Neural progenitor cell (in vitro differentiated cells): ENCODE data around the gene TSHZ3. TPM values are rescaled to one million over a fixed set of nuclear protein-coding genes. Genes with fewer than 3 reads are reported as not detected.

Source experiments
- DNase-seq: peaks from one replicate; pipeline ENCODE4 v3.0.0-alpha.2; 2016; ENCODE audit warnings: low spot score
- H2AFZ ChIP-seq: fragments of 200-600 bp; sonication (generic); replicated peaks from 2 replicates; pipeline ENCODE4 v1.6.1; 2016; ENCODE audit warnings: antibody characterized with exemption
- H3F3A ChIP-seq: fragments of 200-600 bp; sonication (generic); 2 replicates; pipeline ENCODE4 v1.6.1; 2016; ENCODE audit warnings: antibody characterized with exemption, low read depth
- H3K27ac ChIP-seq: fragments of 200-600 bp; sonication (generic); 2 replicates; pipeline ENCODE4 v1.5.1; 2016; ENCODE audit warnings: mild to moderate bottlenecking
- H3K27me3 ChIP-seq: fragments of 200-600 bp; sonication (generic); 2 replicates; pipeline ENCODE4 v1.6.1; 2016; ENCODE audit warnings: mild to moderate bottlenecking, moderate library complexity
- H3K36me3 ChIP-seq: fragments of 200-600 bp; sonication (generic); 2 replicates; pipeline ENCODE4 v1.5.1; 2016
- H3K4me1 ChIP-seq: fragments of 200-600 bp; sonication (generic); 2 replicates; pipeline ENCODE4 v1.6.1; 2016; ENCODE audit warnings: mixed run types
- H3K4me2 ChIP-seq: fragments of 200-600 bp; sonication (generic); 2 replicates; pipeline ENCODE4 v1.6.1; 2016
- H3K4me3 ChIP-seq: fragments of 200-600 bp; sonication (generic); 2 replicates; pipeline ENCODE4 v1.5.1; 2016
- H3K79me2 ChIP-seq: fragments of 200-600 bp; sonication (generic); 2 replicates; pipeline ENCODE4 v1.6.1; 2016; ENCODE audit warnings: low read depth
- H3K9ac ChIP-seq: fragments of 200-600 bp; sonication (generic); 2 replicates; pipeline ENCODE4 v1.6.1; 2016
- H3K9me3 ChIP-seq: fragments of 200-600 bp; sonication (generic); 2 replicates; pipeline ENCODE4 v1.5.1; 2016; ENCODE audit warnings: low read depth
- H4K20me1 ChIP-seq: fragments of 200-600 bp; sonication (generic); 2 replicates; pipeline ENCODE4 v1.6.1; 2016; ENCODE audit warnings: low read depth
- H3K27ac Mint-ChIP-seq: 3 replicates; pipeline ENCODE4 v1.8.0; 2021; ENCODE audit warnings: mixed read lengths
- H3K27me3 Mint-ChIP-seq: 2 replicates; pipeline ENCODE4 v1.8.0; 2022; ENCODE audit warnings: low read depth, mild to moderate bottlenecking, inconsistent platforms, moderate library complexity, mixed read lengths; ENCODE audit not compliant: insufficient read depth
- H3K36me3 Mint-ChIP-seq: 3 replicates; pipeline ENCODE4 v1.8.0; 2021; ENCODE audit warnings: mixed read lengths
- H3K4me1 Mint-ChIP-seq: 3 replicates; pipeline ENCODE4 v1.8.0; 2021; ENCODE audit warnings: mixed read lengths
- H3K4me3 Mint-ChIP-seq: 3 replicates; pipeline ENCODE4 v1.8.0; 2021; ENCODE audit warnings: mild to moderate bottlenecking, moderate library complexity, mixed read lengths
- H3K9me3 Mint-ChIP-seq: 3 replicates; pipeline ENCODE4 v1.8.0; 2020; ENCODE audit warnings: mixed read lengths
- CTCF ChIP-seq: fragments of 200-600 bp; sonication (generic); IDR thresholded peaks from 2 replicates; pipeline ENCODE4 v1.5.1; 2017; ENCODE audit warnings: antibody characterized with exemption, mild to moderate bottlenecking
- EZH2 ChIP-seq: fragments of 200-600 bp; sonication (generic); IDR thresholded peaks from 2 replicates; pipeline ENCODE4 v1.6.1; 2017; ENCODE audit warnings: antibody characterized with exemption, mild to moderate bottlenecking, moderate library complexity
- EZH2phosphoT487 ChIP-seq: fragments of 200-600 bp; sonication (generic); IDR thresholded peaks from 2 replicates; pipeline ENCODE4 v1.6.1; 2017; ENCODE audit warnings: antibody characterized with exemption
- total RNA-seq: library from RNA; depleted of rRNA; stranded (reverse); fragments of >200 nt; gene quantifications from 2 replicates; pipeline ENCODE4 v1.2.3, GENCODE V29; 2015; ENCODE audit warnings: low replicate concordance

TSHZ3 gene
- total RNA-seq, 1 donor from 2014 or later, result 0.60 TPM

- peak overlapping the region; percentile 29 for H3K4me2 ChIP-seq
- Mint-ChIP-seq H3K4me3 (peak overlapping the region; percentile 55), H3K4me1 (peaks cover 24% of the 10 kb centered on the region), H3K27me3 (peaks cover 13% of the 10 kb centered on the region), H3K9me3 (peaks cover 2% of the 10 kb centered on the region), H3K36me3 (no peaks in the 10 kb centered on the region), H3K27ac (peak overlapping the region; percentile 14)
- H3F3A ChIP-seq, result peaks cover 6% of the 10 kb centered on the region
- no peak overlapping the region for H3K4me3 ChIP-seq
- no peaks in the 10 kb centered on the region for H3K79me2 ChIP-seq
- no peaks in the 10 kb centered on the region for H3K9me3 ChIP-seq
- peaks cover 14% of the 10 kb centered on the region for H4K20me1 ChIP-seq
- DNase-seq, result peak; percentile 86
- no peak overlapping the region for H3K27ac ChIP-seq
- H3K4me1 ChIP-seq, result peaks cover 10% of the 10 kb centered on the region
- no peaks in the 10 kb centered on the region for H3K27me3 ChIP-seq
- H2AFZ ChIP-seq, result no peak overlapping the region
- TF ChIP-seq EZH2 (no peak), EZH2phosphoT487 (no peak), CTCF (no peak)
- no peak overlapping the region for H3K9ac ChIP-seq
- no peaks in the 10 kb centered on the region for H3K36me3 ChIP-seq
These were observed 38.6 kb upstream of the TSHZ3 start for GRCh38 chr19:31387717-31388301.

- Histone ChIP-seq H3K9ac (no peak overlapping the region), H3K4me2 (no peak overlapping the region), H3K27ac (no peak overlapping the region), H3K9me3 (no peaks in the 10 kb centered on the region), H3K27me3 (no peaks in the 10 kb centered on the region), H3K79me2 (no peaks in the 10 kb centered on the region), H3K36me3 (no peaks in the 10 kb centered on the region), H3F3A (peaks cover 6% of the 10 kb centered on the region), H4K20me1 (peaks cover 14% of the 10 kb centered on the region), H2AFZ (no peak overlapping the region), H3K4me3 (no peak overlapping the region), H3K4me1 (peaks cover 10% of the 10 kb centered on the region)
- TF ChIP-seq EZH2phosphoT487 (no peak), CTCF (no peak), EZH2 (no peak)
- Mint-ChIP-seq H3K4me1 (peaks cover 24% of the 10 kb centered on the region), H3K4me3 (no peak overlapping the region), H3K36me3 (no peaks in the 10 kb centered on the region), H3K27me3 (peaks cover 13% of the 10 kb centered on the region), H3K27ac (no peak overlapping the region), H3K9me3 (peaks cover 2% of the 10 kb centered on the region)
- no peak for DNase-seq
These were observed 37.6 kb upstream of the TSHZ3 start for GRCh38 chr19:31386806-31387205.

GRCh38 chr19:31385744-31386143 lies 36.5 kb upstream of the TSHZ3 start:
- no peak for DNase-seq
- no peak overlapping the region for H3K27ac Mint-ChIP-seq
- peaks cover 14% of the 10 kb centered on the region for H3K27me3 Mint-ChIP-seq

More at GRCh38 chr19:31385744-31386143, 36.5 kb upstream of the TSHZ3 start:
- TF ChIP-seq EZH2phosphoT487, result no peak
- no peak for TF ChIP-seq EZH2
- no peak for TF ChIP-seq CTCF
- no peaks in the 10 kb centered on the region for H3K36me3 ChIP-seq
- no peak overlapping the region for H3K9ac ChIP-seq
- no peak overlapping the region for H2AFZ ChIP-seq
- no peaks in the 10 kb centered on the region for H3K9me3 ChIP-seq
- H3K27ac ChIP-seq, result no peak overlapping the region
- no peaks in the 10 kb centered on the region for H3K79me2 ChIP-seq
- H3K36me3 Mint-ChIP-seq, result no peaks in the 10 kb centered on the region
- peaks cover 10% of the 10 kb centered on the region for H3K4me1 ChIP-seq
- no peak overlapping the region for H3K4me2 ChIP-seq
- H3K27me3 ChIP-seq, result no peaks in the 10 kb centered on the region
- H3K9me3 Mint-ChIP-seq, result peaks cover 2% of the 10 kb centered on the region
- peaks cover 24% of the 10 kb centered on the region for H3K4me1 Mint-ChIP-seq
- H3K4me3 Mint-ChIP-seq, result peak overlapping the region; percentile 55
- H3F3A ChIP-seq, result peaks cover 6% of the 10 kb centered on the region
- H4K20me1 ChIP-seq, result peaks cover 14% of the 10 kb centered on the region
- no peak overlapping the region for H3K4me3 ChIP-seq
